Nephron progenitor cell (in vitro differentiated cells): ENCODE data around the gene TLR2.
A peak's percentile ranks its signal among the peaks of the same experiment; 100 is the strongest.
"Not testable (repeated sequence)": the region's sequence is repeated elsewhere in the genome, so short reads cannot be mapped to it uniquely, and the experiment has no call there.

ENCODE experiments used
- DNase-seq: peaks from one replicate; pipeline ENCODE4 v3.0.0; 2021
- H3K27ac Mint-ChIP-seq: 2 replicates; pipeline ENCODE4 v1.8.0; 2021; ENCODE audit warnings: mild to moderate bottlenecking, moderate library complexity, mixed read lengths
- H3K27me3 Mint-ChIP-seq: 2 replicates; pipeline ENCODE4 v1.8.0; 2021; ENCODE audit warnings: mild to moderate bottlenecking, low read depth, mixed read lengths; ENCODE audit not compliant: poor library complexity
- H3K36me3 Mint-ChIP-seq: 2 replicates; pipeline ENCODE4 v1.8.0; 2021; ENCODE audit warnings: low read depth, mixed read lengths
- H3K4me1 Mint-ChIP-seq: 2 replicates; pipeline ENCODE4 v1.8.0; 2021; ENCODE audit warnings: mixed read lengths
- H3K4me3 Mint-ChIP-seq: 2 replicates; pipeline ENCODE4 v1.8.0; 2021; ENCODE audit warnings: mild to moderate bottlenecking, moderate library complexity, mixed read lengths
- H3K9me3 Mint-ChIP-seq: 2 replicates; pipeline ENCODE4 v1.8.0; 2021; ENCODE audit warnings: mild to moderate bottlenecking, moderate library complexity, mixed read lengths
- TF ChIP-seq, protein P1 (sequence below): fragments of 200-600 bp; sonication (generic); IDR thresholded peaks from 2 replicates; pipeline ENCODE4 v1.5.0; 2021; ENCODE audit warnings: antibody characterized with exemption

The TLR2 gene

DNA sequence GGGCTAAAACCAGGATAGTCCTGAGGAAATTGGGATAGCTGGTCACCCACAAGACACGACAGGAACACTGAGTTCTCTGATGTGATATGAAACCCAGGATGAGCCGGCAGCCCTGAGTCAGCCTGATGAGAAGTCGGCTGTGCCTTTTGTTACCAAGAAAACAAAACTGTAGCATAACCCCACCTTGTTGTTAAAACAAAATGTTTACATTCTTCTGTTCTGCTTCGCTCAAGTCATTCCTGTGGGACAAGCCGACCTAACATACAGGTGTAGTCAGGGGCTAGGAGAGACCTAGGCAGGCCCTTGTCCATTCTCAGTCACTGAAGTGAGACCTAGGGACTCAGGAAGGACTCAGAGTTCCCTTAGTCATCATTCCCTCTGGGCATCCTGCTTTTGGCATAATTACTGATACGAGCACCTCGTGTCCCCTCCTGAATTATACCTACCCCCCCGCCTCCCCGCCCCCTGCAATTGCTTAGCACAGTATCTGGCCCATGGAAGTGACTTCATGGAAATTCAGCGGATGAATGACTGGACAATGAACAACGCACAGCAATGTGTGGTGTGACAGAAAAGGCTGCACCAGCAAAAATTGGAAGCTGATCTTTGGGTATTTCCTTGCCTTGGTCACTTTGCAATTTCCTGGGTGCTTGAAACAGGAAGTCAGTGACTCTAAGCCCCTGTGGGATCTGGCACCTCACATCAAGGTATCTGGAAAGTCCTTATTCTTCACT is 31.9 kb upstream of the TLR2 start:
- H3K27ac Mint-ChIP-seq = no peak overlapping the region
- no peaks in the 10 kb centered on the region for H3K9me3 Mint-ChIP-seq
- H3K36me3 Mint-ChIP-seq = no peaks in the 10 kb centered on the region
- TF ChIP-seq, protein P1, sequence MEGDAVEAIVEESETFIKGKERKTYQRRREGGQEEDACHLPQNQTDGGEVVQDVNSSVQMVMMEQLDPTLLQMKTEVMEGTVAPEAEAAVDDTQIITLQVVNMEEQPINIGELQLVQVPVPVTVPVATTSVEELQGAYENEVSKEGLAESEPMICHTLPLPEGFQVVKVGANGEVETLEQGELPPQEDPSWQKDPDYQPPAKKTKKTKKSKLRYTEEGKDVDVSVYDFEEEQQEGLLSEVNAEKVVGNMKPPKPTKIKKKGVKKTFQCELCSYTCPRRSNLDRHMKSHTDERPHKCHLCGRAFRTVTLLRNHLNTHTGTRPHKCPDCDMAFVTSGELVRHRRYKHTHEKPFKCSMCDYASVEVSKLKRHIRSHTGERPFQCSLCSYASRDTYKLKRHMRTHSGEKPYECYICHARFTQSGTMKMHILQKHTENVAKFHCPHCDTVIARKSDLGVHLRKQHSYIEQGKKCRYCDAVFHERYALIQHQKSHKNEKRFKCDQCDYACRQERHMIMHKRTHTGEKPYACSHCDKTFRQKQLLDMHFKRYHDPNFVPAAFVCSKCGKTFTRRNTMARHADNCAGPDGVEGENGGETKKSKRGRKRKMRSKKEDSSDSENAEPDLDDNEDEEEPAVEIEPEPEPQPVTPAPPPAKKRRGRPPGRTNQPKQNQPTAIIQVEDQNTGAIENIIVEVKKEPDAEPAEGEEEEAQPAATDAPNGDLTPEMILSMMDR = no peak
- H3K27me3 Mint-ChIP-seq = peaks cover 6% of the 10 kb centered on the region
- no peak for DNase-seq
- no peak overlapping the region for H3K4me3 Mint-ChIP-seq
- H3K4me1 Mint-ChIP-seq = peaks cover 5% of the 10 kb centered on the region

DNA sequence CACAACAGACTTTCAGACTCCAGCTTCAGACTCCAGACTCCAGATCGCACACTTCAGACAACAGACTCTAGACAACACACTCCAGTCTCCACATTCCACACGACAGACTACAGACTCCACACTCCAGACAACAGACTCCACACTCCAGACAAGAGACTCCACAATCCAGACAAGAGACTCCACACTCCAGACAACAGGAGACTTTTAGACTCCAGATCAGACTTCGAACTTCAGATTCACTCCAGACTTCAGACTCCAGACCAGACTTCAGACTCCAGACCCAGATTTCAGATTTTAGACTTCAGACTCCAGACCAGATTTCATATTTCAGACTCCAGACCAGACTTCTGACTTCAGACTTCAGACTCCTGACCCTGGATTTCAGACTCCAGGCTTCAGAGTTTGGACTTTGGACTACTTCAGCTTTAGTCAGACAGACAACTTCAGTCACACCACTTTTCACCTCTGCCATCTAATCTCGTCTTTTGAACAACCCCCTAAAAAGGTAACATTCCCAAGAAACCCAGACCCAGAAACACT is 29.0 kb upstream of the TLR2 start:
- Mint-ChIP-seq H3K4me3 (no peak overlapping the region), H3K27me3 (peaks cover 11% of the 10 kb centered on the region), H3K9me3 (no peaks in the 10 kb centered on the region), H3K36me3 (no peaks in the 10 kb centered on the region), H3K27ac (peak overlapping the region; percentile 5), H3K4me1 (peaks cover 5% of the 10 kb centered on the region)
- no peak for DNase-seq
- TF ChIP-seq, protein P1 = no peak

DNA sequence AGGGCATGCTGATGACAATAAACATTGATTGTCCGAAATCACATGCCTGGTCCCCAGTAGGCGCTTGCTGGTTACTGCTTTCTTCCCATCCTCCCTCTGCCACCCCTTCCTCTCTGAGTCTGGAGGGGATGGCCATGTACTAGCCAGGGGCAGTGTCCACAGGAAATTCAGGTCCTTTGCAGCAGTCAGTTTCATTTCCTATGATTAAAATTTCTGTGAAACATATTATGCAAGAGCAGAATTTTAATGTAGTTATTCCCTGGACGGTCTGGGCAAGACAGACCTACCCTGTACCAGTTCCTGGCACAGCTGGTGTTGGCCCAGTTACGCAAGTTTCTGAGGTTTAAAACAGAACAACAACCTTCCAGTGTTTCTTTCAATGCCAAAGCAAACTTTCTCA is 28.2 kb upstream of the TLR2 start:
- no peak overlapping the region for H3K27ac Mint-ChIP-seq
- no peak overlapping the region for H3K4me3 Mint-ChIP-seq
- peaks cover 11% of the 10 kb centered on the region for H3K27me3 Mint-ChIP-seq
- no peaks in the 10 kb centered on the region for H3K36me3 Mint-ChIP-seq
- DNase-seq = no peak
- TF ChIP-seq, protein P1 = no peak
- H3K9me3 Mint-ChIP-seq = no peaks in the 10 kb centered on the region
- peaks cover 5% of the 10 kb centered on the region for H3K4me1 Mint-ChIP-seq

DNA sequence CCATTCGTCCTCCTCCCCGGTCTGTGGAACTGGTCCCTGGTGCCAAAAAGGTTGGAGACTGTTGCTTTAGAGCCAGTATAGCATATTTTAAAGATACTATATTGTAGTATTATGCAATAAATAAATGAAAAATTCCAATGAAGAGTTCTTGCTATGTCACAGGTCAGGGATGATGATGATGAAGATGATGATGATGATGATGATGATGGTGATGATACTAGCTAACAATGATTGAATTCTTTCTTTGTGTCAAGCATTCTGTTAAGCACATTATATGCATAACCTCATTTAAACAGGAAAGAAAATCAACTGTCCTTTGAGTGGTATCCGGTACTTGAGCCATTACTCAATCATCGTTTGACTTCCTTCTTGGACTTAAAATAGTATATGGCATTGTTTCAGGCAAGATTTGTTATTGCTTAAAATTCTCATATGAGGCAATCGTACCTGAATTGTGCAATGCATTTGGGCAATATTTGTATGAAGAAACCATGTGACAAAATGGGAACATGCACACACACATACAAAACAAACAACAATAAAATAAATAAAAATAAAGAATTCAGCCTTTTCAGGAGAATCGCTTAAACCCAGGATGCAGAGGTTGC is 22.8 kb upstream of the TLR2 start:
- H3K4me3 Mint-ChIP-seq = no peak overlapping the region
- no peaks in the 10 kb centered on the region for H3K4me1 Mint-ChIP-seq
- DNase-seq = no peak
- TF ChIP-seq, protein P1 = no peak
- no peak overlapping the region for H3K27ac Mint-ChIP-seq
- H3K9me3 Mint-ChIP-seq = peaks cover 26% of the 10 kb centered on the region
- H3K36me3 Mint-ChIP-seq = no peaks in the 10 kb centered on the region
- peaks cover 19% of the 10 kb centered on the region for H3K27me3 Mint-ChIP-seq

DNA sequence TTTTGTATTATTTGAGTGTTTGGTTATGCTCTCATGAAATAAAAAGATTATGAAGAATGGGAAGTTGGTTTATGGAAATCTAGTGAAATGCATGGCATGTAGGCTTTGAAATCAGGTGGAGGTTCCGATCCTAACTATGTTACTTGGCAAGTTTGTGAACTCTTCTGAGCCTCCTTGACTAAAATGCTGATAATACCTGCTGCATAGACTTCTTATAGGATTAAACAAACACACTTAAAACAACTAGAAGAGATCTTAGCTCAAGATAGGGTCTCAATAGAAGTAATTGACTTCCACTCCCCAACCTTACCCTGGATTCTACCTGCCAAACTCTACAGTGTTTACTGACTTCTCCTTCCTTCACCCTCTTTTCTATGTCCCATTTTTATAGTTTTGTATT is 22.2 kb upstream of the TLR2 start:
- Mint-ChIP-seq H3K9me3 (peaks cover 26% of the 10 kb centered on the region), H3K36me3 (no peaks in the 10 kb centered on the region), H3K4me3 (no peak overlapping the region), H3K4me1 (no peaks in the 10 kb centered on the region), H3K27ac (no peak overlapping the region), H3K27me3 (peaks cover 19% of the 10 kb centered on the region)
- no peak for DNase-seq
- TF ChIP-seq, protein P1 = no peak

DNA sequence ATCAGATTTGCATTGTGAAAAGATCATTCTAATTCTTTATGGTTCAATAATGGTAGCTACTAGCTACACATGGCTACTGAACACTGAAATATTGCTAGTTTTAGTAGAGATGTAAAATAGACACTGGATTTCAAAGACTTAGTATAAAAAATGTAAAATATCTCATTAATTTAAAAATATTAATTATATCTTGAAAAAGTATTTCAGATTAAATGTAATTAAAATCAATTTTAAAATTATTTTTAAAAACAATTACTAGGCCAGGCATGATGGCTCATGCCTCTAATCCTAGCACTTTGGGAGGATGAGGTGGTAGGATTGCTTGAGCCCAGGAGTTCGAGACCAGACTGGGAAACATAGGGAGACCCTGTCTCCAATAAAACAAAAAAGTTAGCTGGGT is 20.4 kb upstream of the TLR2 start:
- TF ChIP-seq, protein P1 = no peak
- Mint-ChIP-seq H3K27ac (no peak overlapping the region), H3K4me3 (no peak overlapping the region), H3K4me1 (no peaks in the 10 kb centered on the region), H3K36me3 (no peaks in the 10 kb centered on the region), H3K27me3 (peaks cover 23% of the 10 kb centered on the region), H3K9me3 (peaks cover 26% of the 10 kb centered on the region)
- no peak for DNase-seq

DNA sequence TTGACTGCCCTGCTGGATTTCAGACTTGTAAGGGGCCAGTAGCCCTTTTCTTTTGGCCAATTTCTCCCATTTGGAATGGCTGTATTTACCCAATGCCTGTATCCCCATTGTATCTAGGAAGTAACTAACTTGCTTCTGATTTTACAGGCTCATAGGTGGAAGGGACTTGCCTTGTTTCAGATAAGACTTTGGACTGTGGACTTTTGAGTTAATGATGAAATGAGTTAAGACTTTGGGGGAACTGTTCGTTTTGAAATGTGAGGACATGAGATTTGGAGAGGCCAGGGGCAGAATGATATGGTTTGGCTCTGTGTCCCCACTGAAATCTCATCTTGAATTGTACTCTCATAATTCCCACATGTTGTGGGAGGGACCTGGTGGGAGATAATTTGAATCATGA is 17.6 kb upstream of the TLR2 start:
- H3K27ac Mint-ChIP-seq, H3K4me1 Mint-ChIP-seq, H3K4me3 Mint-ChIP-seq, DNase-seq, H3K36me3 Mint-ChIP-seq: not testable (repeated sequence)
- Mint-ChIP-seq H3K9me3 (peaks cover 26% of the 10 kb centered on the region), H3K27me3 (peaks cover 26% of the 10 kb centered on the region)
